ENCODE data around the gene CELF5.
"Not testable (repeated sequence)": the region's sequence is repeated elsewhere in the genome, so short reads cannot be mapped to it uniquely, and the experiment has no call there.

CELF5 gene

DNA sequence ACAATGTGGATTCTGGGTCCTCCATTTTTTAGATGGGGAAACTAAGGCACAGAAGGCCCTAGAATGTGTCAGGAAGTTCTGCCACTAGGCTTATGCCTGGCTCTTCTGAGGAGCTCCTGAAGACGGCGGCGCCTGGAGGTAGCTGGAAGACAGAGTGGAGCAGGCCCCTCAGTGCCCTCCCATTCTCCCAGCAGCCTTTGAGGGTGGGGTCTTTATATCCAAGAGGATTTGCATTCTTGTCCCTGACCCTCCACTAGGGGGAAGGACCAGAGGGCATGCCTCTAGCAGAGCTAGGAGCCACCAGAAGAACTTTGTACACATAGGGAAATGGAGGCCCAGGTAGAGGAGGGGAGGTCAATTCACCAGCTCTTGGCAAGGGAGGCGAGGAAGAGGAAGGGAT is 9.4 kb downstream of the CELF5 start:
- DNase-seq (ENCODE audit: low read depth), result no peak
- TF ChIP-seq, protein P1, sequence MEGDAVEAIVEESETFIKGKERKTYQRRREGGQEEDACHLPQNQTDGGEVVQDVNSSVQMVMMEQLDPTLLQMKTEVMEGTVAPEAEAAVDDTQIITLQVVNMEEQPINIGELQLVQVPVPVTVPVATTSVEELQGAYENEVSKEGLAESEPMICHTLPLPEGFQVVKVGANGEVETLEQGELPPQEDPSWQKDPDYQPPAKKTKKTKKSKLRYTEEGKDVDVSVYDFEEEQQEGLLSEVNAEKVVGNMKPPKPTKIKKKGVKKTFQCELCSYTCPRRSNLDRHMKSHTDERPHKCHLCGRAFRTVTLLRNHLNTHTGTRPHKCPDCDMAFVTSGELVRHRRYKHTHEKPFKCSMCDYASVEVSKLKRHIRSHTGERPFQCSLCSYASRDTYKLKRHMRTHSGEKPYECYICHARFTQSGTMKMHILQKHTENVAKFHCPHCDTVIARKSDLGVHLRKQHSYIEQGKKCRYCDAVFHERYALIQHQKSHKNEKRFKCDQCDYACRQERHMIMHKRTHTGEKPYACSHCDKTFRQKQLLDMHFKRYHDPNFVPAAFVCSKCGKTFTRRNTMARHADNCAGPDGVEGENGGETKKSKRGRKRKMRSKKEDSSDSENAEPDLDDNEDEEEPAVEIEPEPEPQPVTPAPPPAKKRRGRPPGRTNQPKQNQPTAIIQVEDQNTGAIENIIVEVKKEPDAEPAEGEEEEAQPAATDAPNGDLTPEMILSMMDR (IDR thresholded peaks at IDR 0.05; ENCODE audit: insufficient read depth, low read depth, low read length, missing control alignments), result no peak
- no peak overlapping the region for H3K4me3 ChIP-seq (ENCODE audit: low read depth, low read length)

DNA sequence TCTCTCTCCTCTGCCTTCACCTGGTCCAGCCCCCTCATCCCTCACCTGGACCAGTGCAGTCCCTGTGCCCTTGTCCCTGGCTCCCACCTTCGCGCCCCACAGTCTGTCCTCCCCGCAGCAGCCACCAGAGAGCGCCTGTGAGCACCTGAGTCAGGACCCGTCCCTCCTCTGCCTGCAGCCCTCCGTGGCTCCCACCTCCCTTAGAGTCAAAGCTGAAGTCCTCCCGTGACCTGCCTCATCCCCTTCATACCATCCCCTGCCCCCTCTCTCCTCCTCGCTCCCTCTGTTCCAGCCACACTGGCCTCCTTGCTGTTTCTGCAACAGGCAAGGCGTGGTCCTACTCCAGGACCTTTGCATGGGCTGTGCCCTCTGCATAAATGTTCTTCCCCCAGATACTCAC is 10.3 kb downstream of the CELF5 start:
- TF ChIP-seq, protein P1 (IDR thresholded peaks at IDR 0.05; ENCODE audit: insufficient read depth, low read depth, low read length, missing control alignments), result peak; percentile 44
- no peak overlapping the region for H3K4me3 ChIP-seq (ENCODE audit: low read depth, low read length)
- DNase-seq (ENCODE audit: low read depth), result no peak

DNA sequence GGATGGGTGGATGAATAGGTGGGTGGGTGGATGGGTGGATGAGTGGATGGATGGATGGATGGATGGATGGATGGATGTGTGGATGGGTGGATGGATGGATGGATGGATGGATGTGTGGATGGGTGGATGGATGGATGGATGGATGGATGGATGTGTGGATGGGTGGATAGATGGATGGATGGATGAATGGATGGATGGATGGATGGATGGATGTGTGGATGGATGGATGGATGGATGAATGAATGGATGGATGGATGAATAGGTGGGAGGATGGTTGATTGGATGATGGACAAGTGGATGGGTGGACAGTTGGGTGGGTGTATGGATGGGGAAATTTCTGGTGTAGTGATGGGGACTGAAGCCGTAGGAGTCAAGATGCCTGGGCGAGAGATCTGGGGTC is 11.1 kb downstream of the CELF5 start:
- H3K4me3 ChIP-seq (ENCODE audit: low read depth, low read length); DNase-seq (ENCODE audit: low read depth): not testable (repeated sequence)

DNA sequence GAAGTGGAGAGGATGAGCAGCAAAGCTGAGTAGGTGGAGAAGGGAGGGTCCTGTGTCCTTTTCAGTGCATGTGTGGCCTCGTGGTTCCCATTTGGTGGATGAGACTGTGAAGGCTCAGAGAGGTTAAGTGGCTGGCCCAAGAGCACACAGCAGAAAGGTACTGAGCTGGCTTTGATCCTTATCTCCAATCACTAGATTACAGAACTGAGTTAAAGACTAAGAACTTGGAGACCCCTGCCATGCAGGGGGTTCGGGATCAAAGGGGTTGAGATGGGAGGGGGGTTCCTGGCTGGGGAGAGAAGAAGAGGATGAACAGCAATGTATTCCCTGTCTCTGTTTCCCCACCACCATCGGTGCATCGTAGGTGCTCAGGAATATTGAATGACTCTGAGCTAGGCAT is 11.8 kb downstream of the CELF5 start:
- TF ChIP-seq, protein P1 (IDR thresholded peaks at IDR 0.05; ENCODE audit: insufficient read depth, low read depth, low read length, missing control alignments), result no peak
- DNase-seq (ENCODE audit: low read depth), result no peak
- H3K4me3 ChIP-seq (ENCODE audit: low read depth, low read length), result no peak overlapping the region

DNA sequence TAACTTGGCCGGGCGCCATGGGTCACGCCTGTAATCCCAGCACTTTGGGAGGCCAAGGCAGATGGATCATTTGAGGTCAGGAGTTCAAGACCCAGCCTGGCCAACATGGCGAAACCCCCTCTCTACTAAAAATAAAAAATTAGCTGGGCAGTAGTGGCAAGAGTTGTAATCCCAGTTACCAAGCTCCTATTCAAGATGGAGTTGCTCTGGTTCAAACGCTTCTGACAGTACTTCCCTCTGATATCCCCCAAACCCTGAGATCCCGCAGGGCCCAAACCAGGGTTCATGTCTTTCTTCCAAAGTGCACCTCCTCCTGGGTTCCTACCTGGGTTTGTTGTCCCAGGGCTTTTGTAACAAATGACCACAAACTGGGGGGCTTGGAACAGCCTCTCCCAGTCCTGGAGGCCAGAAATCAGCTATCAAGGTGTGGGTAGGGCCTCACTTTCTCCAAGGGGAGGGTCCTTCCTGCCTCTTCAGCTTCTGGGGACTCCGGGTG is 13.7 kb downstream of the CELF5 start:
- no peak overlapping the region for H3K4me3 ChIP-seq (ENCODE audit: low read depth, low read length)
- DNase-seq (ENCODE audit: low read depth), result no peak
- TF ChIP-seq, protein P1 (IDR thresholded peaks at IDR 0.05; ENCODE audit: insufficient read depth, low read depth, low read length, missing control alignments), result no peak

DNA sequence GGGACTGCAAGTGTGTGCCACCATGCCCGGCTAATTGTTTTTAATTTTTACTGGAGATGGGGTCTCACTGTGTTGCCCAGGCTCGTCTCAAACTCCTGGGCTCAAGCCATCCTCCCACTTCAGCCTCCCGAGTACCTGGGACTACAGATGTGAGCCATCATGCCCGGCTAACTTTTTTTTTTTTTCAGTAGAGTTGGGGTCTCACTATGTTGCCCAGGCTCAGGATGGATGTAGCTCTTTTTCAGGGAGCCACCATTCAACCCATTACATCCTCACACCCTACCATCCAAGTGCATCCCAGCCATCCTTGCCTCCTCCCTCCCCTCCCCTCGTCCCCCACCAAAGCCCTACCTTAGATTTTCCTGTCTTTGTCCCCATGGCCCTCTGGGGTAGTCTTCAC is 14.9 kb downstream of the CELF5 start:
- no peak overlapping the region for H3K4me3 ChIP-seq (ENCODE audit: low read depth, low read length)
- TF ChIP-seq, protein P1 (IDR thresholded peaks at IDR 0.05; ENCODE audit: insufficient read depth, low read depth, low read length, missing control alignments), result no peak
- no peak for DNase-seq (ENCODE audit: low read depth)

DNA sequence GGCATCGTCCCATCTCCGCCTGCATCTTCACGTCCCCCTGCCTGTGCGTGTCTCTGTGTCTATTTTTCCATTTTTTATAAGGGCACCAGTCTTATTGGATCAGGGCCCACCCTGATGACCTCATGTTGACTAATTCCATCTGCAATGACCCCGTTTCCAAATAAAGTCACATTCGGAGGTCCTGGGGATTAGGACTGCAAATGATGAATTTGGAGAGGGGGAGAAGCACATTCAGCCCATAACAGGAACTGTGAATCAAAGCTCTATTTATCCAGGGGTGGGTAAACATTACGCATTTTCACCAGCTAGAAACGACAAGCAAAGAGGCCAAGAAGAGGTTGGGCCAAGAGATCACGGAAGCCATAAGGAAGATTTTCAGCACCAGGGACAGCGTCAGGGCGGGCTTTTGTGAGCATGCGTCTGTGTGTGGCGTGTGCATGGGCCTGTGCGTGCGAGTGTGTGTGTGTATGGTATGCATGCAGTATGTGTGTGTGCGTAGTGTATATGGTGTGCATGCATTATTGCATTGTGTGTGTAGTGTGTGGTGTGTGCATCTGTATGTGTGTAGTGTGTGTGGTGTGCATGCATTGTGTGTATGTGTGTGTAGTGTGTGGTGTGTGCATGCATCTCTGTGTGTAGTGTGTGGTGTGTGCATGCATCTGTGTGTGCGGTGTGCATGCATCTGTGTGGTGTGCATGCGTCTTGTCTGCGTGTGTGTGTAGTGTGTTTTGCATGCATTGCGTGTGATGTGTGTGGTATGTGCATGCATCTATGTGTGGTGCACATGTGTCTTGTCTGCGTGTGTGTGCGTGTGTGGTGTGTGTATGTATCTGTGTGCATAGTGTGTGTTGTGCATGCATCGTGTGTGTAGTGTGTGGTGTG is 19.6 kb downstream of the CELF5 start:
- TF ChIP-seq, protein P1 (IDR thresholded peaks at IDR 0.05; ENCODE audit: insufficient read depth, low read depth, low read length, missing control alignments), result no peak
- H3K4me3 ChIP-seq (ENCODE audit: low read depth, low read length), result no peak overlapping the region
- DNase-seq (ENCODE audit: low read depth), result peak; percentile 52

Measured in GM12865 (cell line).